Measurements from ENCODE around the gene ST8SIA2. TPM values are rescaled to one million over a fixed set of nuclear protein-coding genes. Genes with fewer than 3 reads are reported as not detected.

ST8SIA2 gene
- total RNA-seq, 1 donor from 2014 or later, result 4.1 TPM

GRCh38 chr15:92394309-92395097 lies 822 bp downstream of the ST8SIA2 start:
- Mint-ChIP-seq H3K9me3 (ENCODE audit: unreplicated experiment) (no peaks in the 10 kb centered on the region), H3K27me3 (ENCODE audit: unreplicated experiment) (peaks cover 16% of the 10 kb centered on the region), H3K27ac (ENCODE audit: unreplicated experiment) (no peak overlapping the region), H3K36me3 (ENCODE audit: low read depth, unreplicated experiment) (peaks cover 4% of the 10 kb centered on the region), H3K4me3 (ENCODE audit: unreplicated experiment) (peak overlapping the region; percentile 91), H3K4me1 (ENCODE audit: unreplicated experiment) (peaks cover 14% of the 10 kb centered on the region)
- TF ChIP-seq CTCF (IDR thresholded peaks at IDR 0.05; ENCODE audit: unreplicated experiment), result no peak
- peak; percentile 44 for DNase-seq (ENCODE audit: low spot score)

- peak overlapping the region; percentile 89 for H3K4me3 Mint-ChIP-seq (ENCODE audit: unreplicated experiment)
- peaks cover 16% of the 10 kb centered on the region for H3K4me1 Mint-ChIP-seq (ENCODE audit: unreplicated experiment)
Measured at GRCh38 chr15:92395098-92395635, 1.5 kb downstream of the ST8SIA2 start.

GRCh38 chr15:92399271-92399950 lies 5.7 kb downstream of the ST8SIA2 start:
- DNase-seq (ENCODE audit: low spot score), result no peak
- Mint-ChIP-seq H3K4me1 (ENCODE audit: unreplicated experiment) (peaks cover 11% of the 10 kb centered on the region), H3K27me3 (ENCODE audit: unreplicated experiment) (peaks cover 2% of the 10 kb centered on the region), H3K9me3 (ENCODE audit: unreplicated experiment) (no peaks in the 10 kb centered on the region), H3K4me3 (ENCODE audit: unreplicated experiment) (no peak overlapping the region), H3K27ac (ENCODE audit: unreplicated experiment) (no peak overlapping the region), H3K36me3 (ENCODE audit: low read depth, unreplicated experiment) (peaks cover 6% of the 10 kb centered on the region)
- no peak for TF ChIP-seq CTCF (IDR thresholded peaks at IDR 0.05; ENCODE audit: unreplicated experiment)

More at GRCh38 chr15:92395098-92395635, 1.5 kb downstream of the ST8SIA2 start:
- DNase-seq (ENCODE audit: low spot score), result no peak
- no peak for TF ChIP-seq CTCF (IDR thresholded peaks at IDR 0.05; ENCODE audit: unreplicated experiment)
- peaks cover 16% of the 10 kb centered on the region for H3K27me3 Mint-ChIP-seq (ENCODE audit: unreplicated experiment)
- H3K27ac Mint-ChIP-seq (ENCODE audit: unreplicated experiment), result peak overlapping the region; percentile 76
- peaks cover 4% of the 10 kb centered on the region for H3K36me3 Mint-ChIP-seq (ENCODE audit: low read depth, unreplicated experiment)
- no peaks in the 10 kb centered on the region for H3K9me3 Mint-ChIP-seq (ENCODE audit: unreplicated experiment)

- H3K27ac Mint-ChIP-seq (ENCODE audit: unreplicated experiment), result no peak overlapping the region
- H3K4me3 Mint-ChIP-seq (ENCODE audit: unreplicated experiment), result no peak overlapping the region
Measured at GRCh38 chr15:92400573-92400972, 6.9 kb downstream of the ST8SIA2 start.

More at GRCh38 chr15:92400573-92400972, 6.9 kb downstream of the ST8SIA2 start:
- H3K9me3 Mint-ChIP-seq (ENCODE audit: unreplicated experiment), result no peaks in the 10 kb centered on the region
- H3K36me3 Mint-ChIP-seq (ENCODE audit: low read depth, unreplicated experiment), result peaks cover 2% of the 10 kb centered on the region
- peaks cover under 1% of the 10 kb centered on the region for H3K27me3 Mint-ChIP-seq (ENCODE audit: unreplicated experiment)
- no peak for DNase-seq (ENCODE audit: low spot score)
- TF ChIP-seq CTCF (IDR thresholded peaks at IDR 0.05; ENCODE audit: unreplicated experiment), result no peak
- peaks cover 6% of the 10 kb centered on the region for H3K4me1 Mint-ChIP-seq (ENCODE audit: unreplicated experiment)

All from endothelial cell (in vitro differentiated cells).